Fibroblast of pulmonary artery (primary cell): ENCODE measurements around the gene FZD8.
A peak's percentile ranks its signal among the peaks of the same experiment; 100 is the strongest.

Source experiments
- DNase-seq: peaks from one replicate; pipeline ENCODE4 v3.0.0-alpha.2; 2010; ENCODE audit warnings: low read depth
- H3K4me3 ChIP-seq: replicated peaks from 2 replicates; pipeline ENCODE4 v1.5.1; 2011; ENCODE audit warnings: low read depth, mild to moderate bottlenecking, control low read depth, low read length, moderate library complexity
- TF ChIP-seq, protein P1 (sequence below): IDR thresholded peaks from 2 replicates; pipeline ENCODE4 v1.5.1; 2011; ENCODE audit warnings: mild to moderate bottlenecking, control low read depth, low read length, inconsistent platforms; ENCODE audit errors: missing control alignments

FZD8 gene

DNA sequence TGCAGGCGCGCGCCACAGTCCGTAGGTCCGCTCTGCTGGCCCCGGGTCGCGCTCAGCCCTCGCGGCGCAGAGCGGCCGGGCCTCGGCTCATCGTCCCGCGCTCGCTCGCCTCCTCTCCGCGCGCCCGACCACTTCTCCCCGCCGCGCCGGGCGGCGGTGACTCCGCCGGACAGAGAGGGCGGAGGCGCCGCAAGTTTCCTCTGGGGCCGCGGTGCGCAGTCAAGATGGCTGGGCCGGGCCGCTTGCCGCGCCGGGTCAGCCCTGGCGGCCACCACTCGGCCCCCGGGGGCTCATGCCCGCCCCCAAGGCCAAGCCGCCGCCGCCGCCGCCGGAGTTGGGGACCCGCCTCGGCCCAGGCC is 441 bp downstream of the FZD8 start:
- TF ChIP-seq, protein P1, sequence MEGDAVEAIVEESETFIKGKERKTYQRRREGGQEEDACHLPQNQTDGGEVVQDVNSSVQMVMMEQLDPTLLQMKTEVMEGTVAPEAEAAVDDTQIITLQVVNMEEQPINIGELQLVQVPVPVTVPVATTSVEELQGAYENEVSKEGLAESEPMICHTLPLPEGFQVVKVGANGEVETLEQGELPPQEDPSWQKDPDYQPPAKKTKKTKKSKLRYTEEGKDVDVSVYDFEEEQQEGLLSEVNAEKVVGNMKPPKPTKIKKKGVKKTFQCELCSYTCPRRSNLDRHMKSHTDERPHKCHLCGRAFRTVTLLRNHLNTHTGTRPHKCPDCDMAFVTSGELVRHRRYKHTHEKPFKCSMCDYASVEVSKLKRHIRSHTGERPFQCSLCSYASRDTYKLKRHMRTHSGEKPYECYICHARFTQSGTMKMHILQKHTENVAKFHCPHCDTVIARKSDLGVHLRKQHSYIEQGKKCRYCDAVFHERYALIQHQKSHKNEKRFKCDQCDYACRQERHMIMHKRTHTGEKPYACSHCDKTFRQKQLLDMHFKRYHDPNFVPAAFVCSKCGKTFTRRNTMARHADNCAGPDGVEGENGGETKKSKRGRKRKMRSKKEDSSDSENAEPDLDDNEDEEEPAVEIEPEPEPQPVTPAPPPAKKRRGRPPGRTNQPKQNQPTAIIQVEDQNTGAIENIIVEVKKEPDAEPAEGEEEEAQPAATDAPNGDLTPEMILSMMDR: no peak
- H3K4me3 ChIP-seq: peak overlapping the region; percentile 67
- peak; percentile 47 for DNase-seq

DNA sequence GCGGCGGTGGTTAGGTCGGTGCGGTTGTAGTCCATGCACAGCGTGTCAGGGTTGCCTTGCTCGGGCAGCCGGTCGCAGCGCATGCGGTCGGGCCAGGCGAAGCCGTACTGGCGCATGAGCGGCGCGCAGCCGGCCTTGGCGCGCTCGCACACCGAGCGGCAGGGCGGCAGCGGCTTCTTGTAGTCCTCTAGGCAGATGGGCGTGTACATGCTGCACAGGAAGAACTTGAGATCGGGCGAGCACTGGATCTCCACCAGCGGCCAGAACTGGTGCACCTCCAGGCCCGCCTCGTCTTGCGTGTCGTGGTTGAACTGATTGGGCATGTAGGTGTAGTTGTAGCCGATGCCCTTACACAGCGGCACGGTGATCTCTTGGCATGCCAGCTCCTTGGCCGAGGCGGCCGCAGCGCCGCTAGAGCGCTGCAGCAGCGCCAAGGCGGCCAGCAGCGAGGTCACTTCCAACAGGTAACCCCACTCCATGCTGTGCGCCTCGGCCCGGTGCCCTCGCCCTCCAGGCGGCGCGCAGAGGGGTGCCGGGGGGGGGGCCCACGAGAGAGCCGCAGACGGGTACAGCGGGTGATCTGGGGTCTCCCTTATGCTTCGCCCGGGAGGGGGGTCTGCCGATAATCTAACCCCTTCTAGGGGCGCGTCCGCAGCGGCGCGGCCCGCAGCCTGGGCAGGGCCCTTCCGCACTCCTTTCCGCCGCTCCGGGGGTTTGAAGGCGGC is 983 bp downstream of the FZD8 start:
- peak overlapping the region; percentile 67 for H3K4me3 ChIP-seq
- DNase-seq: peak; percentile 89
- TF ChIP-seq, protein P1: no peak

DNA sequence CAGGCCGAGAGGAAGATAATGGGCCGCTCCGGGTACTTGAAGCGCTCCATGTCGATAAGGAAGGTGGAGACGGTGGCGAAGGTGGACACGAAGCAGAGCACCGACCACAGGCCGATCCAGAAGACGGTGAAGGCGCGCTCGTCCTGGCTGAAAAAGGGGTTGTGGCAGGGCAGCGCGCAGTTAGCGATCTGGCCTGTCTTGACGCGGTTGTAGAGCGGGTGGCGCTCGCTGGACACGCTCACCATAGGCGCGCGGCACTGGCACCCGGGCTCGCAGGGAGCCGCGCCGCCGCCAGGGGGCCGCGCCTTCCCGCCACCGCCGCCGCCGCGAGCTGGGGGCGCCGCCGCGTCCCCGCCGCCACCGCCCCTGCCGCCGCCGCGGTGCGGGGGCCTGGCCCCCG is 1.6 kb downstream of the FZD8 start:
- DNase-seq: peak; percentile 76
- TF ChIP-seq, protein P1: no peak
- peak overlapping the region; percentile 60 for H3K4me3 ChIP-seq

DNA sequence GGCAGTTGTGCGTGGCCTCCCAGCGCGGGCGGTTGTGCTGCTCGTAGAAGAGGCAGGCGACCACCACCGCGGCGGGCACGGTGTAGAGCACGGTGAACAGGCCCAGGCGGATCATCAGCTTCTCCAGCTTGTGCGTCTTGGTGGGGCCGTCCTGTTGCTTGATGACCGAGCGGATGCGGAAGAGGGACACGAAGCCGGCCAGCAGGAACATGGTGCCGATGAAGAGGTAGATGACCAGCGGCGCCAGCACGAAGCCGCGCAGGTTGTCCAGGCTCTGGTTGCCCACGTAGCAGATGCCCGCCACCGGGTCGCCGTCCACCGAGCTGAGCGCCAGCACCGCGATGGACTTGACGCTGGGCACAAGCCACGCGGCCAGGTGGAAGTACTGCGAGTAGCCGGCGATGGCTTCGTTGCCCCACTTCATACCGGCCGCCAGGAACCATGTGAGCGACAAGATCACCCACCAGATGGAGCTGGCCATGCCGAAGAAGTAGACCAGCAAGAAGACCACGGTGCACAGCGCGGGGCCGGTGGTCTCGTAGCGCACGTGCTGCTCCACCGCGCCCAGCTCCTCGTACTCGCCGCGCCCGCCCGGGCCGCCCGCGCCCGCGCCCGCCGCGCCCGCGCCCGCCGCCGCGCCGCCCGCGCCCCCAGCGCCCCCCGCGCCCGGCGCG is 2.2 kb downstream of the FZD8 start:
- peak; percentile 47 for DNase-seq
- TF ChIP-seq, protein P1: no peak
- H3K4me3 ChIP-seq: peak overlapping the region; percentile 60

DNA sequence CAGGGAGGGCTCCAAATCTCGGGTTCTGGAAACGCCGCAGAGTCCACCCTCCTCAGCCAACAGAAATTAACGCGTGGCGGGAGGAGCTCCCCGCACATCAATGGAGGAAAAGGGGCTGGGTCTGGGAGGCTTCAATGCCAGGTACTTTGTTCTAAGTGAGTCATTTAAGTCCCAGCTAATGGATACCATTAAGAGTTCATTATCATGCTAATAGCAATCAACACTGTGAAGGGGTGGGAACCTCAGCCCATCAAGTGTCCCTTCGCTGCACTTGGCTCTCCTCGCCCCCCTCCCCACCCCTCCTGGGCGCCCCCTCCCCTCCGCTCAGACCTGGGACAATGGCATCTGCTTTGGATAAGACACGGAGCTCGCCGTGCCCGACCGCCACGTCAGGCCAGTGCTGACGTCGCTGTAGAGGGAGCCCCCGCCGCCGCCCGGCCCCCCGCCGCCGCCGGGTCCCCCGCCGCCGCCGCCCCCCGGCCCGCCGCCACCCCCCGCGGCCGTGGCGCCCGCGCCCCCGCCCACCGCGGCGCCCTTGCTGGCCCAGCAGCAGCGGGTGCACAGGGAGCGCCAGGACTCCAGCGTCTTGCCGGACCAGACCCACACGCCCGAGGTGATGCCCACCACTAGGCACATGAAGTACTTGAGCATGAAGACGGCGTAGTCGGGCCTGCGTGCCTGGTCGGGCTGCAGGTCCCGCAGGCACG is 2.9 kb downstream of the FZD8 start:
- TF ChIP-seq, protein P1: no peak
- no peak for DNase-seq
- peak overlapping the region; percentile 60 for H3K4me3 ChIP-seq

DNA sequence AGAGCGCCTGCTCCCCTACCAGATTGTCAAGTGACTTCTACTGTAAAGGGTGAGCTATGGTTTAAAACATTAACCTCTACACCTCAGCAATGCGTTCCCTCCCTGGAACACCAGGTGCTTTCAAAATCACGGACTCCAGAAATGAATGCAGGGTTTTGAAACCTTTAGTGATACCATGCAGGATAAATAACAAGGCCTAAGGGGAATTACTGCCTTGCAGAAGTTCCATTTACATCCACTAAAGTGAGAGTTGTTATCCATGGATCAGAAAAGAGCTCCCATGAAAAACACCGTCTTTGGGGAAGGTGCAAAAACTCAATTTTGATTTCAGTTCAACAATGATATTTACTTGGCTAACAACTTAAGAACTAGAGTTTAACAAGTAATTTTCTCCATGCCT is 4.0 kb downstream of the FZD8 start:
- H3K4me3 ChIP-seq: no peak overlapping the region
- TF ChIP-seq, protein P1: no peak
- DNase-seq: no peak
